CD4-positive, alpha-beta T cell treated with Interleukin-17A for 1 hour (primary cell): ENCODE measurements around the gene RNF8.
"Not testable (repeated sequence)": the region's sequence is repeated elsewhere in the genome, so short reads cannot be mapped to it uniquely, and the experiment has no call there.

ENCODE experiments used
- DNase-seq: peaks from one replicate; pipeline ENCODE4 v3.0.0-alpha.2; 2020

Gene RNF8

GRCh38 chr6:37401658-37402057 is 47.9 kb downstream of the RNF8 start:
- not testable (repeated sequence) for DNase-seq

- no peak for DNase-seq
Measured at GRCh38 chr6:37406726-37407341, 53.1 kb downstream of the RNF8 start.

GRCh38 chr6:37407948-37408347 is 54.2 kb downstream of the RNF8 start:
- DNase-seq, result no peak

- DNase-seq, result no peak
Measured at GRCh38 chr6:37409501-37409900, 55.7 kb downstream of the RNF8 start.

GRCh38 chr6:37417393-37417792 is 63.6 kb downstream of the RNF8 start:
- DNase-seq, result no peak

- no peak for DNase-seq
Measured at GRCh38 chr6:37418722-37419121, 64.9 kb downstream of the RNF8 start.

- DNase-seq, result no peak
Measured at GRCh38 chr6:37426058-37426944, 72.5 kb downstream of the RNF8 start.

- DNase-seq, result no peak
Measured at GRCh38 chr6:37426945-37427510, 73.2 kb downstream of the RNF8 start.

GRCh38 chr6:37429352-37429750 is 75.6 kb downstream of the RNF8 start:
- no peak for DNase-seq

GRCh38 chr6:37432590-37432915 is 78.8 kb downstream of the RNF8 start:
- DNase-seq, result no peak

GRCh38 chr6:37432916-37433656 is 79.3 kb downstream of the RNF8 start, which contains the start of gene CMTR1:
Gene CMTR1, plus strand, starts transcription at chr6:37433221. Its CDS starts 2,409 bp downstream, at chr6:37435630.
- peak; percentile 98 for DNase-seq

- peak; percentile 51 for DNase-seq
Measured at GRCh38 chr6:37433657-37434271, 80.0 kb downstream of the RNF8 start.

GRCh38 chr6:37435373-37435772 is 81.6 kb downstream of the RNF8 start:
- no peak for DNase-seq

GRCh38 chr6:37435816-37436215 is 82.0 kb downstream of the RNF8 start:
- DNase-seq, result no peak

- no peak for DNase-seq
Measured at GRCh38 chr6:37438930-37439329, 85.1 kb downstream of the RNF8 start.

GRCh38 chr6:37441651-37442050 is 87.9 kb downstream of the RNF8 start:
- peak; percentile 5 for DNase-seq

GRCh38 chr6:37442416-37443215 is 88.8 kb downstream of the RNF8 start:
- peak; percentile 26 for DNase-seq

GRCh38 chr6:37443216-37443542 is 89.4 kb downstream of the RNF8 start:
- DNase-seq, result not testable (repeated sequence)
